NCI-H460 (cell line): ENCODE measurements around the gene CILP. TPM values are rescaled to one million over a fixed set of nuclear protein-coding genes. Genes with fewer than 3 reads are reported as not detected.

ENCODE experiments used
- DNase-seq: peaks from one replicate; pipeline ENCODE4 v3.0.0-alpha.2; 2016; ENCODE audit warnings: low read depth; ENCODE audit errors: extremely low read depth
- total RNA-seq: library from RNA; depleted of rRNA; stranded (reverse); fragments of >200 nt; shearing (Covaris generic); gene quantifications from 2 replicates; pipeline ENCODE4 v1.2.3, GENCODE V29; 2014

The CILP gene
- total RNA-seq, 1 experiment from 2014 or later: not detected

- DNase-seq: no peak
Measured at GRCh38 chr15:65223996-65224395, 12.7 kb upstream of the CILP start.

DNA sequence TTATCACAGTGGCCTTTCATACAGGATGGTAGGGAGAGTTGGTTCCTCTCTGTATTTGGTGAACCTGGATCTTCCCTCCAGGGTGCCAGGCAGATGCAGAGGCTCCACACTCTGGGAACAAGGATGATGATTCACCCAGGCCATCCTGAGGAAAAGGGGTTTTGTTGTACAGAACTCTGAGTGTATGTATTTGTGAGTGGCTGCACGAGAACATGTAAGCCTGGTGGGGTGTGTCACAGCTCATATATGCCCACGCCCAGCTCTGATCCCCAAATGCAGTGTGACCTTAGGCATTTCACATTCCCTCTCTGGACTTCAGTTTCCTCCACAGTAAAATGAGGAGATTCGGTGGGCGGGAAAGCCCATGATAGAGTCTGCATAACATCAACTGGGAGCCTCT, 11.6 kb upstream of the CILP start:
- DNase-seq: no peak

- no peak for DNase-seq
Measured at GRCh38 chr15:65221697-65222096, 10.4 kb upstream of the CILP start.

DNA sequence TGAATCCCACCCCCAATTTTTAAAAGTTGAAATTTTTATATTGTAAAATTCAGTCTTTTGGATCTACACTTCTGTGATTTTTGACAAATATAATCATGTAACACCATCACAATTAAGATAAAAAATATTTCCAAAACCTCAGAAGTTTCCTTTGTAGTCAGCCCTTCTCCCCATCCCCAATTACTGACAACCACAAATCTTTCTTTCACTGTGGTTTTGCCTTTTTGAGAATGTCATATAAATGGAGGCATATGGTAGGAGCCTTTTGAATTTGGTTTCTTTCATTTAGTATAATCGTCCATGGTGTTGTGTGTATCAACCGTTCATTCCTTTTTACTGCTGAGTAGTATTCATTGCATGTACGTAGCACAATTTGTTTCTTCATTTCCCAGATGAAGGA, 7.9 kb upstream of the CILP start:
- no peak for DNase-seq

GRCh38 chr15:65217526-65218482, 6.5 kb upstream of the CILP start:
- DNase-seq: no peak

- no peak for DNase-seq
Measured at GRCh38 chr15:65215496-65215895, 4.2 kb upstream of the CILP start.

DNA sequence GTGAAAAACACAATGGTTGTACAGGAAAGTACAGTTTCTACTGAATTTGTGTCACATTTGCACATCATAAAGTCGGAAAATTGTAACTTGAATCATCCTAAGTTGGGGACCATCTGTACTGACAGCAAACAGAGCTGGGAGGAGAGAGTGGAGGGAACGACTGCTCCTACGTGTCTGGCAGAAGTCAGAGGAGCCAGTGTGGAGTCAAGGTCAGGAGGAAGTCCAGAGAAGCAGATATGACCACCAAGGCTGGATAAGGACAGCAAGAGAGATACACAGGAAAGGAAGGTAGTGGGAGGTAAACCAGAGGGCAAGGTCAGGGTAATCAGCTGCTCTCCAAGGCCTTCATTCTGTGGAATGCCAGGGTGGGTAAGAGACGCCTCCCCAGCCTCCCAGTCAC, 2.7 kb upstream of the CILP start:
- DNase-seq: no peak

GRCh38 chr15:65213241-65213640, 2.0 kb upstream of the CILP start:
- DNase-seq: no peak

- DNase-seq: no peak
Measured at GRCh38 chr15:65212097-65212496, 824 bp upstream of the CILP start.

DNA sequence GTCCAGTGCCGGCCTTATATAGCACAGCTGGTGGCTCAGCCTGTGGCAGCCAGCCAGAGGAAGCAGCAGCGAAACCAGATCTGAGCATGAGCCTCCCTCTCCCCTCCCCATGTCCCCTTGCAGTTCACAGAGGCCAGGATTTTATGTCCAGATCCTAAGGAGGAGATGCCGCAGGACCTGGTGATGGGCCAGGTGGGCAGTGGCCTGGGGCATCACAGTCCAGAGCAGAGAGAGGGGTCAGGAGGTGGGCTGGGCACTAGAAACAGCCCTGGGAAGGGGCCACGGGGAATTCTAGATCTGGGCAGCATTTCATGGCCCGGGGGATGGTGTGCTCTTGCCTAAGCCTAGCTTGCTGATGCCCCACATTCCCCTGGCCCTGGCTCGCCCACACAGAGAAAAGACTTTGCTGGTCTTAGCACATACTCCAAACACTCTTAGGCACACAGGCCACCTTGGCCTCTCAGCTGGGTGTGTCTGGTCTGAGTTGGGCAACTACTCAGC, 259 bp upstream of the CILP start:
- no peak for DNase-seq

GRCh38 chr15:65209701-65210643, 1.3 kb downstream of the CILP start:
- DNase-seq: no peak

DNA sequence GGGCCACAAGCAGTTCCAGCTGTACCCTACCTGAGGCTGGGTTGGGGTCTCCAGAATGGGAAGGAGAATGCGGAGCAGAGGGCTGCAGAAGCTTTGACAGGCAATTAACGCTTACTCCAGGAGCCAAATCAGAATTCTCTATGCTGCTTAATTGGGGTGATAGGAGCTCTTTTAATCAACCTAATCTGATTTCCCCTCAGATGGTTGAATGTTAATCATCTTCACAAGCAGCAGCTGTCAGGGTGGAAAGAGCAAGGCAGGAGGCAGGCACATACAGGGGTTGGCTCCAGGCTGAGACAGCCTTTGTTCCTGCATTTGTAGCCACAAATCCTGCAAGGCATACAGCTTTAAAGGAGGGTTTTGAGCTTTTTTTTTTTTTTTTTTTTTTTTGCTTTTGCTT, 2.6 kb downstream of the CILP start:
- no peak for DNase-seq

DNA sequence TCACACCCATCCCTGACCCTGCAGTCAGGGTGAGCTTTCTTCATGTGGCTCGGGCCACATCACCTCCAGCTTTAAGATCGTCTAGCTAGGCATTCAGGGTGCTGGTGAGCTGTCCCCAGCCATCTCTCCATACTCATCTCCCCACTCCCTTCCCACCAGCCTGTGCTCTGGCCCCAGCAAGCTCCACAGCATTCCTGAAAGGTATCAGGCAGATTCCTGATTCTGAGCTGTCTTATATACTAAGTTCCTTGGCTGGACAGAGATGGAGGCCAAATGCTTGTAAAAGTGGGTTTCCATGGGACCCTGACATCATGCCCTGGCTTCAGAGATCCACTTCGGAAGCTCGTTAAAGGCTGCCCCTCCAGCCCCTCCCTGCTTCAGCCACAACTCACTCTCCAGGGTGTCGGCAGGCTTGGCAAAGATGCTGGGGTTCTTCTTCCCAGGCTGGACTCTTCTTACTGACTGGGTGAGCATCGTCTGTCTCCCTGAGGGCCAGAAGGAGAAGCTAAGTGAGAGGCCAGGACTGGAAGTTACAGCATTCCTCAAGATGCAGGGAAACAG, 3.9 kb downstream of the CILP start:
- DNase-seq: no peak

DNA sequence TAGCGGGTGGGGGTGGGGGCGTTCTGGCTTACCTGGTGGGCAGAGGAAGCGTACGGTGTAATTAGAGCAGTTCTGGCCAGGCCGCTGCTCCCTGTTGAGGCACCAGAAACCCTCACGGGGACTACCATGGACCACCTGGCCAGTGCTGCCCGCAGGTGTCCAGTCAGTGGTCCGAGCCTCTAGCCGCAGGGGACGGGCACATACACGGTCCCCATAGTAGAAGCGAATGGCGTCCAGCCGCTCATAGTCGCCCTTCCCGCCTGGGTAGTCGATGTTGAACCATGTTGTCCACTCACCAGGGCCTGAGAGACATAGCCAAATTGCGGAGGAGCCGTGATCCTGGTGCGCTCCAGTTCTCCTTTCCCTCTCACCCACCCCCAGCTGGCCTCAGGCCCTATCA, 4.5 kb downstream of the CILP start:
- DNase-seq: no peak

DNA sequence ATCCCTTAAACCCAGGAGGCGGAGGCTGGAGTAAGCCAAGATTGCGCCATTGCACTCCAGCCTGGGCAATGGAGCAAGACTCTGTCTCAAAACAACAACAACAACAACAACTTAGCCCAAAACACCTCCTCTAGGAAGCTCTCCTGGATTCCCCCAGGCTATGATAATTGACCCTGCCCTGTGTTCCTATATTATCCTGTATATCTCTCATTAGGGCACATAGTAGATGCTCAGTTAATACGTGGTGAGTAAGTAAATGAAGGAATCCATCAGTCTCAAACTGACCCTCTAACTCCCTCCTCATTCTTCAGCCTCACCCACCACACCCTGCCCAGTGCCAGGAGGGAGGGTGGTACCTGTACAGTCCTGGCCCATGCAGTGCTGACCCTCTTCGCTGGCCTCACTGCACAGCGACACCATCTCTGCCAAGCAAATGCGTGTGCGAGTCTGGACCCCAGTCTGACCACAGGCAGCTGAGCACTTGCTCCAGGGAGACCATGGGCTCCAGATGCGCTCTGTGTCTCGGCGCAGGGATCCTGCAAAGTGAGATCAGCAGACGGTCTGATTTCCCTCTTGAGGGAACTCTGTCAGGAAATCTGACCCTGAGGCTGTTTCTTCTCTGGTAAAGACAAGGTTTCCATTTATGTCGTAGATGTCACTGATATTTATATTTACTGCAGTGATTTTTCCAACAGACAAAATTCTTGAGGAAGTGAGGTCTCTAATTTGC, 6.2 kb downstream of the CILP start:
- no peak for DNase-seq

- no peak for DNase-seq
Measured at GRCh38 chr15:65204236-65204930, 6.9 kb downstream of the CILP start.

DNA sequence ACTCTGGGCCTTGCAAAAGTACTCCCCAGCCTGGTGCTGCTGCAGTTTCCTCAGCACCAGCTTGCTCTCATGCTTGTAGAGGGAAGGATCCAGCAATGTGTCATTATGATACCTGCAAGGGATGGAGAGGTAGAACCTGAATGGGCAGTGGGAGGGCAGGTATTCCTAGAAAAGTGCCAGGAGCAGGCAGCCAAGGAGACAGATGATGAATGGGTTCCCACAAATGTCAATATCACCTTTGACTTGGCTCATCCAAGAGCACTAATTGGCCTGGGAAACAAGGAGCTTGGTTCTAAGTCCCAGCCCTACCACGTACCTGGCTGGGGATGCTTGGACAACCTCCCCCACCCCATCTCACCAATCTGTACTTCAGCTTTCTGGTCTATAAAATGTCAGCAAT, 9.4 kb downstream of the CILP start:
- DNase-seq: no peak

DNA sequence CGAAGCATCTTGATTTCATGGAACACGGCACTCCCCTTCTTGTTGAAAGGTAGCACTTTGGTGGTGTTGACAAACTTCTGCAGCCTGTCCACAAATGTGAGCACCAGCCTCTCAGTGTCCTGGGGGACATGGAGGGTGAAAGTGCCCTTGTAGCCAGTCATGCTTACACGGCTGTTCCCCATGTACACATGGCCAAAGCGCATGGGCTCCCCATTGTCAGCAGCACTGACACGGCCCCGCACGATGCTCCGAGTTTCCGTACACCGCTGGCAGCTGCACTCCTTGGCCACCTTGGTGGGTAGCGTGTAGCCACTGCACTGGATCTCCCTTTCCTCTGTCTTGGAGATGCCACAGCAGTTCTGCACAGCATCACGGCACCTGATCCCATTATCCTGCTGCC, 12.7 kb downstream of the CILP start:
- no peak for DNase-seq

- no peak for DNase-seq
Measured at GRCh38 chr15:65197337-65197645, 14.0 kb downstream of the CILP start.
